UCSD-AML1 (cell line): ENCODE data around the gene DMRTA2.
"Not testable (repeated sequence)": the region's sequence is repeated elsewhere in the genome, so short reads cannot be mapped to it uniquely, and the experiment has no call there.

Experiments used
- DNase-seq: peaks from one replicate; lab custom pipeline; 2025; ENCODE audit not compliant: unreplicated experiment; lab: John Stamatoyannopoulos, UW

The DMRTA2 gene

DNA sequence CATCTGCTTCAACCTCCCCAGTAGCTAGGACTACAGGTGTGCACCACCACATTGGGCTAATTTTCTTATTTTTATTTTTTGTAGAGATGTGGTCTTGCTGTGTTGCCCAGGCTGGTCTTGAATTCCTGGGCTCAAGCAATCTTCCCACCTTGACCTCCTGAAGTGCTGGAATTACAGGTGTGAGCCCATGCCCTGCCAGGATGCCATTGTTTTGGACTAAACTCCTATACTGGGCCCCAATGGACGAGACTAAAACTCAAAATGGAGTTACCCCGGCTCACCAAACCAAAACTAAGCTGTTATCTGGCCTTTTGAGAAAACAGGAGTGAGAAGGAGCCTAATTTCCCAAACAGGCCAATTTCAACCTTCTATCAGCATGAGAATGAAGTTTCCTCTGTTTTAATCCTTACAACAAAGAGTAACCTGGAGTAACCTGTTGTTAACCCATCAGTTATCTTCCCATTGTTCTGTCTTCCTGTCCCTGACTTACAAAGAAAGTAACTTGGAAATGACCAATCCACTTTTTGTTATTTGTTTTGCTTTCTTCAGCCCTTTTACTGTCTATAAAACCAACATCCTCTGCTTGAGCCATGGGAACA lies 29.6 kb downstream of the DMRTA2 start:
- no peak for DNase-seq

DNA sequence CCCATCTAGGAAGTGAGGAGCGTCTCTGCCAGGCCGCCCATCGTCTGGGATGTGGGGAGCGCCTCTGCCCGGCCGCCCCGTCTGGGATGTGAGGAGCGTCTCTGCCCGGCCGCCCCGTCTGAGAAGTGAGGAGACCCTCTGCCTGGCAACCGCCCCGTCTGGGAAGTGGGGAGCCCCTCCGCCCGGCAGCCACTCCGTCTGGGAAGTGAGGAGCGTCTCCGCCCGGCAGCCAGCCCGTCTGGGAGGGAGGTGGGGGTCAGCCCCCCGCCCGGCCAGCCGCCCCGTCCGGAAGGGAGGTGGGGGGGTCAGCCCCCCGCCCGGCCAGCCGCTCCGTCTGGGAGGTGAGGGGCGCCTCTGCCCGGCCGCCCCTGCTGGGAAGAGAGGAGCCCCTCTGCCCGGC lies 41.7 kb downstream of the DMRTA2 start:
- DNase-seq: not testable (repeated sequence)

DNA sequence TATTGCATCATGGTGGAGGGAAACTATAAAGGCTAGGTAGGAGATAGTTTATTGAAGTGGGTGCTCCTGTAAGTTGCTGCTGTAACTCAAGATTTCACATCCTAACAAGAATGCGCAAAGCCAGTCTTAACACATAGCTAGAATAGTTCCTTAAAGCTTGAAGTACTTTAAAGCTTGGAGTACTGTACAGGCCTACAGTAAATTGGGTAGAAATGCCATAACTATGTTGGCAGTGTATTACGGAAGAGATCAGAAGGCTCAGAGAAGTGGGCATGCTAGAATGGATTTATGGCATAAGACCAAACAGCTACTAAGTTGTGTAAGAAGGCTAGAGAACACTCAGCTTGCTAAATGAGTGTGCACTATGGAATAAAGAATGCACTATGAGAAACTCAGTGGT lies 44.5 kb downstream of the DMRTA2 start:
- no peak for DNase-seq

DNA sequence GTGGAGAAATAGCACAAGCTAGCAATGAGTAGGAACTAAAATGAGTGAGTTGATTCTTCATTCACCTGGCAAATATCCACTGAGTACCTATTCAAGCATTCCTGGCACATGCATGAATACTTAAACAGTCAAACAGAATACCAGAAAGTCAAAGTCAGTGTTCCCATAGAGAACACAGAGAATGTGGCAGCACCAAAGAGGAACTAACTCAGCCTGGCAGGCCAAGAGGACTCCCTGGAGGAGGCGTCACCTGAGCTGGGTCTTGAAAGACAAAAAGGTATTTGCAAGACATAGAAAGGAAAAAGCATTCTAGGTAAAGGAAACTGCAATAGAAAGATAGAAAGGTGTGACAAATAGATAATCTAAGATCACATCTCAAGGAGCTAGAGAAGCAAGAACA lies 49.7 kb downstream of the DMRTA2 start:
- no peak for DNase-seq

DNA sequence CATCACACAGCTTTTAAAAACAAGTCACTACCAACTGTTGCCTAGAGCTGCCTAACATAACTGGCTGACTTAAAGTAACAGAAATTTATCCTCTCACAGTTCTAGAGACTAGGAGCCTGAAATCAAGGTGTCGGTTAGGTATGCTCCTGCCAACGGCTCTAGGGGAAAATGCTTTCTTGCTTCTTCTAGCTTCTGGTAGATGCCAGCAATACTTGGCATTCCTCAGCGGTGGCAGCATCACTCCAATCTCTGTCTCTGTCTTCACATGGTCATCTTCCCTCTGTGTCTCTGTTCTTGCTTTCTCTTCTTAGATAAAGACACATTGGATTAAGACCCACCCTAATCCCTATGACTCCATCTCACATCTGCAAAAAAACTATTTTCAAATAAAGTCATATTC lies 51.5 kb downstream of the DMRTA2 start:
- DNase-seq: no peak

DNA sequence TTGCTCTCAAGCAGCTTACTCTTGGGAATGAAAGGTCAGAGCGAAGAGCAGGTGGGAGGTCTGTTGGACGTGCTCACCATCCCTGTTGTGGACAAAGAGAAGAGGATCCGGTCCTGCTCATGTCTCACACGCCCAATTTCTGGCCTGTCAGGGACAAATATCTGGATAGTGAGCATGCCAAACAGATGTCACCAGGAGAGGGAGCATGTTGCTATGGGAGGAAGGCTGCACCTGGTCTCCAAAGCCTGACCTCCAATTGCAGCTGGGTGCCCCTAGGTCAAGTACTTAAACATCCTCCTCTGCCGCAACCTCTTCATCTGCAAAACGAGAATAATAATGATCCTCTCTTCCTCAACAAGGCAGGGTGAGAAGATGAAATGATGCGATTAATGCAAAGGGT lies 53.4 kb downstream of the DMRTA2 start:
- no peak for DNase-seq

- no peak for DNase-seq
Observed at GRCh38 chr1:50369008-50369634, 54.1 kb downstream of the DMRTA2 start.

- peak; percentile 23 for DNase-seq
Observed at GRCh38 chr1:50368179-50369007, 54.9 kb downstream of the DMRTA2 start.
